ENCODE measurements around the gene TRAK2. TPM values are rescaled to one million over a fixed set of nuclear protein-coding genes. Genes with fewer than 3 reads are reported as not detected.
"Not testable (repeated sequence)": the region's sequence is repeated elsewhere in the genome, so short reads cannot be mapped to it uniquely, and the experiment has no call there.

Gene TRAK2
- total RNA-seq, 1 experiment from 2014 or later, result 33.2 TPM

DNA sequence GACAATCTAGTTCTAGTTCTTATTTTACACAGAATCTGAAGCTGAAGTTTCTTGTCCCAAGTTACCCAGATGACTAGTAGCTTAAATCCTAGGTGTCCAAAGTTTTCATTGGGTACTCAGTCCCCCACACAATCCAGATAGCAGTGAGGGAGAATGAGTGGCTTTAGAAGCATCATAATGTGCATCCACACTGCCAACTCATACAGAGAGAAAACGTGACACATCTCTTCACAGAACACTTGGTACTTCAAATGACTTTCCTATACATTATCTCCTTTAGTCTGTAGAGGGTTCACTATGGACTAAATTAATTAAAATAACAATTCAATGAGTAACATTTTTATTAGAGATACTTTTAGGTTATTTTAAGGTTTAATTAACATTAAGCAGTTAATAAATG is 45.5 kb upstream of the TRAK2 start:
- H2AFZ ChIP-seq, result no peak overlapping the region
- intact Hi-C loops (cut with micrococcal nuclease; ENCODE audit: unreplicated experiment), result no loop called here
- H3K27me3 ChIP-seq (ENCODE audit: insufficient read depth, low read depth), result no peaks in the 10 kb centered on the region
- no peaks in the 10 kb centered on the region for H3K79me2 ChIP-seq (ENCODE audit: low read depth)
- H3K9me2 ChIP-seq (ENCODE audit: insufficient read depth), result no peaks in the 10 kb centered on the region
- H3K4me2 ChIP-seq, result no peak overlapping the region
- H3K9me3 ChIP-seq (ENCODE audit: insufficient read depth, low read depth), result no peaks in the 10 kb centered on the region
- no peak for DNase-seq
- H3F3A ChIP-seq (ENCODE audit: insufficient read depth, low read depth), result no peaks in the 10 kb centered on the region
- CTCF ChIA-PET, result interaction anchor here (0.6 kb wide), 1 partner anchor 717 kb away, joined by 9 read pairs; no protein-coding TSS in a partner anchor
- TF ChIP-seq EZH2 (IDR thresholded peaks at IDR 0.05; ENCODE audit: low read depth), result no peak
- TF ChIP-seq, protein P1, sequence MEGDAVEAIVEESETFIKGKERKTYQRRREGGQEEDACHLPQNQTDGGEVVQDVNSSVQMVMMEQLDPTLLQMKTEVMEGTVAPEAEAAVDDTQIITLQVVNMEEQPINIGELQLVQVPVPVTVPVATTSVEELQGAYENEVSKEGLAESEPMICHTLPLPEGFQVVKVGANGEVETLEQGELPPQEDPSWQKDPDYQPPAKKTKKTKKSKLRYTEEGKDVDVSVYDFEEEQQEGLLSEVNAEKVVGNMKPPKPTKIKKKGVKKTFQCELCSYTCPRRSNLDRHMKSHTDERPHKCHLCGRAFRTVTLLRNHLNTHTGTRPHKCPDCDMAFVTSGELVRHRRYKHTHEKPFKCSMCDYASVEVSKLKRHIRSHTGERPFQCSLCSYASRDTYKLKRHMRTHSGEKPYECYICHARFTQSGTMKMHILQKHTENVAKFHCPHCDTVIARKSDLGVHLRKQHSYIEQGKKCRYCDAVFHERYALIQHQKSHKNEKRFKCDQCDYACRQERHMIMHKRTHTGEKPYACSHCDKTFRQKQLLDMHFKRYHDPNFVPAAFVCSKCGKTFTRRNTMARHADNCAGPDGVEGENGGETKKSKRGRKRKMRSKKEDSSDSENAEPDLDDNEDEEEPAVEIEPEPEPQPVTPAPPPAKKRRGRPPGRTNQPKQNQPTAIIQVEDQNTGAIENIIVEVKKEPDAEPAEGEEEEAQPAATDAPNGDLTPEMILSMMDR (conservative IDR thresholded peaks at IDR 0.05), result no peak
- H3K4me3 ChIP-seq, result no peak overlapping the region
- BruUV-seq (replicated peaks), result no TSS peak
- POLR2A ChIA-PET (ENCODE audit: unreplicated experiment), result no interaction called here
- no peaks in the 10 kb centered on the region for H4K20me1 ChIP-seq (ENCODE audit: insufficient read depth)
- H3K4me1 ChIP-seq (replicated peaks; ENCODE audit: insufficient read depth), result no peaks in the 10 kb centered on the region
- no peak overlapping the region for H3K27ac ChIP-seq
- H3K36me3 ChIP-seq (ENCODE audit: low read depth), result no peaks in the 10 kb centered on the region

DNA sequence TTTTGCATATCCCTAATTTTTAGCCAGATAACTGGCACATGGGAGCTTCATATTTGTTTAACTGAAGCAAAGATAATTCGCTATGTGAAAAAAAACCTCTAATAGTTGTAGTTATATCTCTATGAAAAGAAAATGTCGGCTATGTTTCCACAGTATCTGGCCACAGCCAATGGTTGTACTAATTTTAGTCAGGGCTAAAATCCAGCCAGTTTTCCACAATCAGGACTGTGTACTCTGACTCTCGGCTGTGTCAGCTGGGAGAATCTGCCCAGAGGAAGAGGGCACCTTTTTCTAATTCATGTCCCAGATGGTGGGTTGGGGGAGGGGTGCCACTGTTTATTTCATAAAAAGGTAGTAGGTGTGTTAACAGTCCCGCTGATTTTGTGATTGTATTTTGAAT is 39.0 kb upstream of the TRAK2 start:
- no TSS peak for BruUV-seq (replicated peaks)
- POLR2A ChIA-PET (ENCODE audit: unreplicated experiment), result interaction anchor here (0.6 kb wide), 1 partner anchor 408 kb away, joined by 17 read pairs; no protein-coding TSS in a partner anchor

DNA sequence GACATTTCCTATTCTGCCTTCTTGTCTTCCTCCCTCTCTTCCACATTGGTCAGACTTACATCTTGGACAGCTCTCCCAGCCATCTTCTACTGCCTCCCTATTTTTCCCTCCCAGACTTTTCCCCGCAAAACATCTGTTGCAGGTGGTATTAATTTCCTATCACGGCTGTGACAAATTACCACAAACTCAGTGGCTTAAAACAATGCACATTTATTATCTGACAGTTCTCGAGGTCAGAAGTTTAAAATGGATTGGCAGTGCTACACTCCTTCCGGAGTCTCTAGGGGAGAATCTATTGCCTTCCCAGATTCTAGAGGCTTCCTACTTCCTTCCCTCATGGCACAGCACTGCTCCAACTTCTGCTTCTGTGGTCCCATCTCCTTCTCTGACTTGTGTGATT is 33.5 kb upstream of the TRAK2 start:
- TSS peak; percentile 26 for BruUV-seq (replicated peaks)
- no peak for DNase-seq
- no peaks in the 10 kb centered on the region for H3K36me3 ChIP-seq (ENCODE audit: low read depth)

More for the DNA sequence above, 39.0 kb upstream of the TRAK2 start:
- TF ChIP-seq, protein P1 (conservative IDR thresholded peaks at IDR 0.05), result no peak
- TF ChIP-seq EZH2 (IDR thresholded peaks at IDR 0.05; ENCODE audit: low read depth), result no peak
- Histone ChIP-seq H3K79me2 (ENCODE audit: low read depth) (no peaks in the 10 kb centered on the region), H3K27ac (no peak overlapping the region), H3K4me2 (no peak overlapping the region), H3K9me3 (ENCODE audit: insufficient read depth, low read depth) (no peaks in the 10 kb centered on the region), H4K20me1 (ENCODE audit: insufficient read depth) (no peaks in the 10 kb centered on the region), H2AFZ (no peak overlapping the region), H3K9me2 (ENCODE audit: insufficient read depth) (no peaks in the 10 kb centered on the region), H3K4me1 (replicated peaks; ENCODE audit: insufficient read depth) (no peaks in the 10 kb centered on the region), H3F3A (ENCODE audit: insufficient read depth, low read depth) (no peaks in the 10 kb centered on the region), H3K36me3 (ENCODE audit: low read depth) (no peaks in the 10 kb centered on the region), H3K4me3 (no peak overlapping the region), H3K27me3 (ENCODE audit: insufficient read depth, low read depth) (no peaks in the 10 kb centered on the region)
- intact Hi-C loops (cut with micrococcal nuclease; ENCODE audit: unreplicated experiment), result no loop called here
- CTCF ChIA-PET, result no interaction called here
- DNase-seq, result no peak

DNA sequence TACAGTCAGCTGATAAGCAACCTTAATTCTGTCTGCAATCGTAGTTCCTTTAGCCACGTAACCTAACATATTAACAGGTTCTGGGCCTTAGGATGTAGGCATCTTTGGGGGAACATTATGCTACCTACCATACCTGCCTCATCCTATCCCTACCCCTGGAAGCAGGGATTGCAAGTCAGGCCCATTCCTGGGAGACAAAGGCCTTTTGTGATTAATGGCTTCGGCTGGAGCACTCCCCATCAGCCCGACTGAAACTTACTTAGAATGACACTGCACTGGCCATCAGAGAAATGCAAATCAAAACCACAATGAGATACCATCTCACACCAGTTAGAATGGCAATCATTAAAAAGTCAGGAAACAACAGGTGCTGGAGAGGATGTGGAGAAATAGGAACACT is 32.5 kb upstream of the TRAK2 start:
- H3K4me1 ChIP-seq (replicated peaks; ENCODE audit: insufficient read depth); H3K9me3 ChIP-seq (ENCODE audit: insufficient read depth, low read depth); H2AFZ ChIP-seq; H3K27ac ChIP-seq; DNase-seq; H3K36me3 ChIP-seq (ENCODE audit: low read depth); H3K79me2 ChIP-seq (ENCODE audit: low read depth); H3K4me2 ChIP-seq; H3K4me3 ChIP-seq; intact Hi-C loops (cut with micrococcal nuclease; ENCODE audit: unreplicated experiment); H3K9me2 ChIP-seq (ENCODE audit: insufficient read depth); BruUV-seq (replicated peaks); POLR2A ChIA-PET (ENCODE audit: unreplicated experiment); H3F3A ChIP-seq (ENCODE audit: insufficient read depth, low read depth); H3K27me3 ChIP-seq (ENCODE audit: insufficient read depth, low read depth); CTCF ChIA-PET; H4K20me1 ChIP-seq (ENCODE audit: insufficient read depth): not testable (repeated sequence)

More for the DNA sequence above, 33.5 kb upstream of the TRAK2 start:
- Histone ChIP-seq H3K79me2 (ENCODE audit: low read depth) (no peaks in the 10 kb centered on the region), H3K9me3 (ENCODE audit: insufficient read depth, low read depth) (no peaks in the 10 kb centered on the region), H3K27me3 (ENCODE audit: insufficient read depth, low read depth) (no peaks in the 10 kb centered on the region), H3K27ac (no peak overlapping the region), H2AFZ (no peak overlapping the region), H3K4me3 (no peak overlapping the region), H3K4me1 (replicated peaks; ENCODE audit: insufficient read depth) (no peaks in the 10 kb centered on the region), H4K20me1 (ENCODE audit: insufficient read depth) (no peaks in the 10 kb centered on the region), H3K4me2 (no peak overlapping the region), H3F3A (ENCODE audit: insufficient read depth, low read depth) (no peaks in the 10 kb centered on the region), H3K9me2 (ENCODE audit: insufficient read depth) (no peaks in the 10 kb centered on the region)
- intact Hi-C loops (cut with micrococcal nuclease; ENCODE audit: unreplicated experiment), result no loop called here
- POLR2A ChIA-PET (ENCODE audit: unreplicated experiment), result no interaction called here
- TF ChIP-seq EZH2 (IDR thresholded peaks at IDR 0.05; ENCODE audit: low read depth), result no peak
- TF ChIP-seq, protein P1 (conservative IDR thresholded peaks at IDR 0.05), result no peak
- CTCF ChIA-PET, result no interaction called here

Measured in PC-9 (cell line).